ENCODE results near the gene MRPL50. TPM values are rescaled to one million over a fixed set of nuclear protein-coding genes. Genes with fewer than 3 reads are reported as not detected.

Gene MRPL50
- total RNA-seq, 1 experiment from 2014 or later = 38.5 TPM

GRCh38 chr9:101375546-101375945, 22.9 kb downstream of the MRPL50 start:
- peak; percentile 89 for DNase-seq (ENCODE audit: low spot score)

- no peak for DNase-seq (ENCODE audit: low spot score)
Measured at GRCh38 chr9:101372327-101373118, 25.9 kb downstream of the MRPL50 start.

- DNase-seq (ENCODE audit: low spot score) = no peak
Measured at GRCh38 chr9:101371813-101372212, 26.6 kb downstream of the MRPL50 start.

- DNase-seq (ENCODE audit: low spot score) = no peak
Measured at GRCh38 chr9:101369884-101370531, 28.4 kb downstream of the MRPL50 start.

GRCh38 chr9:101369286-101369685, 29.1 kb downstream of the MRPL50 start:
- DNase-seq (ENCODE audit: low spot score) = peak; percentile 55

- DNase-seq (ENCODE audit: low spot score) = no peak
Measured at GRCh38 chr9:101367323-101367722, 31.1 kb downstream of the MRPL50 start.

GRCh38 chr9:101366038-101366756, 32.2 kb downstream of the MRPL50 start:
- peak; percentile 14 for DNase-seq (ENCODE audit: low spot score)

- no peak for DNase-seq (ENCODE audit: low spot score)
Measured at GRCh38 chr9:101365181-101365580, 33.2 kb downstream of the MRPL50 start.

DNA sequence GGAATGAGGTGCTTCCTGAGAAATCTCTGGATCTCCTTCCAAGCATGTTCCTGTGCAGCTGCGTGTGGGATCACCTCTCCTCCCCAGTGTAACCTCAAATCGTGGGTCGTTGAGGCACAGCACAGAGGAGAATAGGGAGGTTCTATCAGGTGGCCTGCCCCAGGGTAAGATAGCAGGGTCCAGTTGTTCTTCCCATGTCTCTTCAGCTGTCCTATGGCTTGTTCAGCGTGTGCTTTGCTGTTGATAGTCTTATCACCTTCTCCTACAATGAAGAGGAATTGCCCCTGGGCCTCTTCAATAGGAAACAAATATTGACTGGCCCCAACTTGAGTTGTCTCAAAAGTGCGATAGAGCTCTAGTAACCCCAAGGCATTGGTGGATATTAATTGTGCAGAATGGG, 36.0 kb downstream of the MRPL50 start:
- no peak for DNase-seq (ENCODE audit: low spot score)

- DNase-seq (ENCODE audit: low spot score) = no peak
Measured at GRCh38 chr9:101360647-101361046, 37.8 kb downstream of the MRPL50 start.

DNA sequence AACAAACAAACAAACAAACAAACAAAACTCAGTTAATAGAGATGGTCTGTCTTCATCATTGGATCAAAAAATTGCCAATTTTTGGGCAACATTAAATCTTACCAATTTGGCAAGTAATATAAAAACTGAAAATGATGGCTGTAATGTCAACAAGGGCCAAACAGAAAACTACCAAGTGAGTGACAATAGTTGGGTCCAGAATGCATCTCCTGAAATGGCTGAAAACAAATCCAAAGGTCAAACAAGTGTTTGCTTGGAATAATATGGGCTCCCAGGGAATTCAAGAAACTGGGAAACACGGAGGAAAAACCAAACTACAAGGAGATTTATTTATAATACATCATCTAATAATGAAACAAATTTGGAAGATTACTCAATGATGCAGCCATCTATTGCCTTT, 38.7 kb downstream of the MRPL50 start:
- no peak for DNase-seq (ENCODE audit: low spot score)

GRCh38 chr9:101356619-101357018, 41.8 kb downstream of the MRPL50 start:
- DNase-seq (ENCODE audit: low spot score) = no peak

GRCh38 chr9:101354765-101355708, 43.4 kb downstream of the MRPL50 start:
- DNase-seq (ENCODE audit: low spot score) = no peak

GRCh38 chr9:101354143-101354764, 44.2 kb downstream of the MRPL50 start:
- peak; percentile 40 for DNase-seq (ENCODE audit: low spot score)

GRCh38 chr9:101353683-101354082, 44.7 kb downstream of the MRPL50 start:
- DNase-seq (ENCODE audit: low spot score) = no peak

- no peak for DNase-seq (ENCODE audit: low spot score)
Measured at GRCh38 chr9:101352892-101353463, 45.4 kb downstream of the MRPL50 start.

GRCh38 chr9:101350285-101350684, 48.1 kb downstream of the MRPL50 start:
- no peak for DNase-seq (ENCODE audit: low spot score)

DNA sequence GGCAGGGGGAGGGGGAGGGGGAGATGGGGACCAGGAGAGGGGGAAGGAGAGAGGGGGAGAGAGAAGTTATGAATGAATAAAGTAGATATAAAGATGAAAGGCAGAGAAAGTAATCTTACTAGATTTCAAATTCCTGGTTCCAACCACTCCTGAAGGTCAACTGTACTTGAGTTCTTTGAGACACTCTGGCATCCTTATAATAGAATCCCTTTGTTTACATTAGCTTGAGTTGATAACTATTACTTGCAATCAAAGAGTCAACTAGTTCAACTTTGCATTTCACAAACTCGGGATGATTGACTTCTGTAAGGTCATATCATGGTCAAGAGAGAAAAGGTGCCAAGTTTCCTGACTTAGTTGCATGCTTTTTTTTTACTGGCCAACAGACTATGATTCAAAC, 55.8 kb downstream of the MRPL50 start:
- no peak for DNase-seq (ENCODE audit: low spot score)

GRCh38 chr9:101341958-101342357, 56.5 kb downstream of the MRPL50 start:
- no peak for DNase-seq (ENCODE audit: low spot score)
